ENCODE results near the gene STXBP5. TPM values are rescaled to one million over a fixed set of nuclear protein-coding genes. Genes with fewer than 3 reads are reported as not detected.

The STXBP5 gene
- total RNA-seq, 3 donors from 2014 or later: 42.0 to 71.1 (median 47.8) TPM

- ATAC-seq (no peak), DNase-seq (no peak)
- TF ChIP-seq CTCF (IDR thresholded peaks at IDR 0.05): no peak
- Histone ChIP-seq H3K4me1 (ENCODE audit: low read depth) (no peaks in the 10 kb centered on the region), H3K9me3 (no peaks in the 10 kb centered on the region), H3K36me3 (ENCODE audit: low read depth) (no peaks in the 10 kb centered on the region), H3K4me3 (no peak overlapping the region)
- intact Hi-C loops (cut with DNase I, micrococcal nuclease): no loop called here
Observed at GRCh38 chr6:147179809-147180208, 24.4 kb upstream of the STXBP5 start.

- no peak for ATAC-seq
- Histone ChIP-seq H3K9me3 (no peaks in the 10 kb centered on the region), H3K36me3 (ENCODE audit: low read depth) (no peaks in the 10 kb centered on the region), H3K4me3 (no peak overlapping the region), H3K4me1 (ENCODE audit: low read depth) (no peaks in the 10 kb centered on the region)
- intact Hi-C loops (cut with DNase I, micrococcal nuclease): no loop called here
- DNase-seq: no peak
- no peak for TF ChIP-seq CTCF (IDR thresholded peaks at IDR 0.05)
Observed at GRCh38 chr6:147180926-147181325, 23.3 kb upstream of the STXBP5 start.

- no peak for TF ChIP-seq CTCF (IDR thresholded peaks at IDR 0.05)
- intact Hi-C loops (cut with DNase I, micrococcal nuclease): no loop called here
- H3K9me3 ChIP-seq: no peaks in the 10 kb centered on the region
- no peak overlapping the region for H3K4me3 ChIP-seq
- ATAC-seq (no peak), DNase-seq (no peak)
- H3K4me1 ChIP-seq (ENCODE audit: low read depth): no peaks in the 10 kb centered on the region
- no peaks in the 10 kb centered on the region for H3K36me3 ChIP-seq (ENCODE audit: low read depth)
Observed at GRCh38 chr6:147184379-147184778, 19.8 kb upstream of the STXBP5 start.

- no peak for TF ChIP-seq CTCF (IDR thresholded peaks at IDR 0.05)
- H3K36me3 ChIP-seq (ENCODE audit: low read depth): no peaks in the 10 kb centered on the region
- no peak overlapping the region for H3K4me3 ChIP-seq
- H3K4me1 ChIP-seq (ENCODE audit: low read depth): no peaks in the 10 kb centered on the region
- DNase-seq (no peak), ATAC-seq (no peak)
- intact Hi-C loops (cut with DNase I, micrococcal nuclease): no loop called here
- H3K9me3 ChIP-seq: no peaks in the 10 kb centered on the region
Observed at GRCh38 chr6:147185216-147185615, 19.0 kb upstream of the STXBP5 start.

- no peak overlapping the region for H3K4me3 ChIP-seq
- no peaks in the 10 kb centered on the region for H3K4me1 ChIP-seq (ENCODE audit: low read depth)
- intact Hi-C loops (cut with DNase I, micrococcal nuclease): no loop called here
- DNase-seq (no peak), ATAC-seq (no peak)
- TF ChIP-seq CTCF (IDR thresholded peaks at IDR 0.05): no peak
- no peaks in the 10 kb centered on the region for H3K36me3 ChIP-seq (ENCODE audit: low read depth)
- H3K9me3 ChIP-seq: no peaks in the 10 kb centered on the region
Observed at GRCh38 chr6:147190556-147190955, 13.7 kb upstream of the STXBP5 start.

- TF ChIP-seq CTCF (IDR thresholded peaks at IDR 0.05): no peak
- DNase-seq (no peak), ATAC-seq (no peak)
- Histone ChIP-seq H3K4me1 (ENCODE audit: low read depth) (no peaks in the 10 kb centered on the region), H3K36me3 (ENCODE audit: low read depth) (no peaks in the 10 kb centered on the region), H3K4me3 (no peak overlapping the region), H3K9me3 (no peaks in the 10 kb centered on the region)
- intact Hi-C loops (cut with DNase I, micrococcal nuclease): no loop called here
Observed at GRCh38 chr6:147192278-147192911, 11.8 kb upstream of the STXBP5 start.

All from mucosa of descending colon (tissue), 3 donors.